Fibroblast of skin of left quadriceps (primary cell): ENCODE measurements around the gene MDH2.
"Not testable (repeated sequence)": the region's sequence is repeated elsewhere in the genome, so short reads cannot be mapped to it uniquely, and the experiment has no call there.

ENCODE experiments used
- DNase-seq, 2 experiments: peaks; one replicate each; pipeline ENCODE4 v3.0.0-alpha.2; 2013; ENCODE audit warnings: low read depth in 2 of 2

Gene MDH2, protein sequence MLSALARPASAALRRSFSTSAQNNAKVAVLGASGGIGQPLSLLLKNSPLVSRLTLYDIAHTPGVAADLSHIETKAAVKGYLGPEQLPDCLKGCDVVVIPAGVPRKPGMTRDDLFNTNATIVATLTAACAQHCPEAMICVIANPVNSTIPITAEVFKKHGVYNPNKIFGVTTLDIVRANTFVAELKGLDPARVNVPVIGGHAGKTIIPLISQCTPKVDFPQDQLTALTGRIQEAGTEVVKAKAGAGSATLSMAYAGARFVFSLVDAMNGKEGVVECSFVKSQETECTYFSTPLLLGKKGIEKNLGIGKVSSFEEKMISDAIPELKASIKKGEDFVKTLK

DNA sequence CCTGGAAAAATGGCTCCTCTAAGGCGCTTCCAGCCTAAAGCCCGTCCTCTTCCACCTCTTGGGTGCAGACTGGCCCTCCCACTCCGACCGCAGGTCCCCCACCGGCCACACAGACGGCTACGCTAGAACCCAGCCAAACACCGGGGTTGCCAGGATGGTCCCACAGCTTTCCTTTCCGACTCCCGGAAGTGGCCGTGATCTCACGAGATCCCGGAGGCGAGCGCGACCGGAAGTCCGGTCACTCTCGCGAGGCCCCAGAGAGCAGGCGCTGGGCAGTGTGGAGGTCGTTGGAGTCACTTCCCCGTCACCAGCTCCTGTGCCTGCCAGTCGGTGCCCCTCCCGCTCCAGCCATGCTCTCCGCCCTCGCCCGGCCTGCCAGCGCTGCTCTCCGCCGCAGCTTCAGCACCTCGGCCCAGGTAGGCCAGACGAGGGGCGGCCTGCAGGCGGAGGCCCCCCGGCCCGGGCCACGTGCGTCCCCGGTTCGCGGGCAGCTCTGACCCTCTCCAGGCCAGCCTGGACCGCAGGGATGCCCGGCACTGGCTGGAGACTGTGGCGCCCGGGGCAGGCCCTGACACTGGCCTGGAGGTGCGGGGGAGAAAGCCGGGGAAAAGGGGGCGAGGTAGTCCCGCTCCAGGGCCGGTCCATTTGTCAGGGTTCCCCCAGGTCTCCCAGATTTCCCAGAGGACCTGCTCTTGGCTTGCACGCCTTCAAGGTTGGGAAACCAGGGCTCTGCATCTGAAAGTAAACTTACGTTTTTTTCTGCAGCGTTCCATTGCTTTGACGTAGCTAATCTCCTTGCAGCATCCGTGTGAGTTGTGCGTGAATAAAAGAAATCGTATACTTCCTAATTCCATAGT lies at the start of gene MDH2, which contains the start of gene STYXL1:
MDH2 (plus strand) TSS at position 296 of the 857 bp plus-strand sequence; CDS start at position 351, 55 bp downstream.
STYXL1 (minus strand) TSS at position 190 of the 857 bp plus-strand sequence. CDS start 17,477 bp downstream, outside the sequence.
- DNase-seq = peak; percentile 77 to 81

DNA sequence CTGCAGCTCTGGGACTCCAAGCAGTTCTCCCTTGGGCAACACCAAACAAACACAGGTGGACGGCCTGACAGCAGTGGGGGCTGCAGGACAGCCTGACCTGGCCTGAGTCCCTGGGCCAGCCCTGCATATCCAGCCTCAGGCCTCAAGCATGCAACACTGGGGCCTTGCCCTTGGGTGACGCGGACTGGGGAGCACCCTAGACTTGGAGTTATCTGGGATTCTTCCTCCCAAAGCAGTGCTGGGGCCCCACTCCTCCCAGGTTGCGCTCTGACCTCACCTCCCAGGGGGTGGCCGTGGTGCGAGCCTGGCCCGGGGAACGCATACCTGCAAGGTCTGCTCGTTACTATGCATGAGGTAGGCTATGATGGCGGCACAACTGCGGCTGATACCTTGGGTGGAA lies 47.3 kb upstream of the MDH2 start:
- no peak for DNase-seq

DNA sequence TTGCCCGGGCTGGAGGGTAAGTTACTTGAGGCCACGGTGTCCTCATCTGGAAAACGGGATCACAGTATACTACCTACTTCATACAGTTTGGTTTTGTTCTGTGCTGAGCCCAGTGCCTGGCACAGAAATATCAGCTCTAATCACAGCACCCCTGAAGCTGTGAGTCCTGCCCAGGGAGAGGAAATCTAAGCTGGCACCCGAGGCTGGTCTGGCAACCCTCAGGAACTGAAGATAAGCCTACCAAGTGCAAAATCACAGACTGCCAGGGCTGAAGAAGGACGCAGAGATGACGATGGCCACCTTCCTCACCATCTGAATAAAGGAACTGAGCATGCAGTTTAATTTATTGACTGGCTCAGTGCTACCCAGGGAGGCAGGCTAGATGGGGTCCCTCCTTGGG lies 45.8 kb upstream of the MDH2 start:
- DNase-seq = no peak

DNA sequence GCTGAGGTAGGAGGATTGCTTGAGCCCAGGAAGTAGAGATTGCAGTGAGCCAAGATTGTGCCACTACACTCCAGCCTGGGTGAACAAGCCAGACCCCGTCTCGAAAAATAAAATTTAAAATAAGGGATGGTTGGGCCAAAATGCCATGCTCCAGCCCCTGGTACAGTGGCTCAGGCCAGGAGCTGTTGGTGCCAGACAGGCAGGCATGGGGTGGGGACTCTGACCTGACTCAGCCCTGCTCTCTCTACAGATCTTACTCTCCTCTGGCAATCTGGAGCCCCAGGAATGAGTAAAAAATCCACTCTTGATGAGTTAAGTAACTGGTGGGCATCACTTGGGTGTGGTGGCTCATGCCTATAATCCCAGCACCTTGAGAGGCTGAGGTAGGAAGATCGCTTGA lies 45.1 kb upstream of the MDH2 start:
- no peak for DNase-seq

DNA sequence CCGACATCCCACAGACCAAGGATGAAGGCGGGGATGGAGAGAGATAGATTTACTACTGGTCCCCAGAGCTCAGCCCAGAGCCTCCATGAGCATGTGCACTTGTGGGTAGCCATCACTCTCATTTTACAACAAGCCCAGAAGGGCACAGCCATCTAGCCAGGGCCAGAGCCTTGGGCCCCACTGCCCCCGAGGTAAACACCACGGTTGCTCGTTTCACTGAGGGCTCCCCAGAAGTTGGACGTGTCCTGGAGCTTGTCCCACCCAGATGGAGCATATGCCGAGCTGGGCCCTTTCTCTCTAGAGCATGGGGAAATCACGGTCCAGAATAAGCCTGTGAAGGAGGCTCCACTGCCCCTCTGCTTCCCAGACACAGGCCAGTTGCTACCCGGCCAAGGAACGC lies 44.6 kb upstream of the MDH2 start:
- DNase-seq = no peak

DNA sequence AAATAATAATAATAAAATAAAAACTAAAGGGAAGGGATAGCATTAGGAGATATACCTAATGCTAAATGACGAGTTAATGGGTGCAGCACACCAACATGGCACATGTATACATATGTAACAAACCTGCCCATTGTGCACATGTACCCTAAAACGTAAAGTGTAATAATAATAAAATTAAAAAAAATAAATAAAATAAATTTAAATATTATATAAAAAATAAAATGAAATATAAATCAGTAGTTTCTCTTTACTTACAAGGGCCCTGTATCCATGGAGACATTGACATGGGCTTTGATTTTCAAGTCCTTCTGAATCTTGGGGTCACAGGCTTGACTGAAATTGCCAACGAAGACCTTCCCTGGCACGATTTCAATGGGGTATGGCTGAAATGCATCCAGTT lies 42.9 kb upstream of the MDH2 start:
- not testable (repeated sequence) for DNase-seq

DNA sequence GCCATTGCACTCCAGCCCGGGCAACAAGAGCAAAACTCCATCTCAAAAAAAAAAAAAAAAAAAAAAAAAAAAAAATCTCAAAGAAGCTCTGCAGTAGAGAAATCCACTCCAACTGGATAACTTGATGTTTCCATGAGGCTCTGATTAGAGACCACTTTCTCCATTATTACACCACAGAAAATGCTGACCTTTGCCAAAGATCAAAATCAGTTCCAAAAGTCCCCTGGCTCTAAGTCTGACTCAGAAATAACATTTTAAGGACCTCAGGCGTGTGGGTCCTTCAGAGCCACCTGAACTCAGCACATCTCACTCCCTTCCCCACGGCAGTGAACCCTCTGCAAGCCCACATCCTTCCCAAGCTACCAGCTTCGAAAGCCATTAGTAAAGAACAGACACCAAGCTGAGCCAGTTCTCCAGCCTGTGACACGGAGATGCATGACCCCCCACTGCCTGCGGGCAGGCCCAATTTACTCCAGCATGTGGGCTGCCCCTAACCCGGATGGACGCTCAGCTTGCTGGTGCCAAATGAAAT lies 39.7 kb upstream of the MDH2 start:
- no peak for DNase-seq

DNA sequence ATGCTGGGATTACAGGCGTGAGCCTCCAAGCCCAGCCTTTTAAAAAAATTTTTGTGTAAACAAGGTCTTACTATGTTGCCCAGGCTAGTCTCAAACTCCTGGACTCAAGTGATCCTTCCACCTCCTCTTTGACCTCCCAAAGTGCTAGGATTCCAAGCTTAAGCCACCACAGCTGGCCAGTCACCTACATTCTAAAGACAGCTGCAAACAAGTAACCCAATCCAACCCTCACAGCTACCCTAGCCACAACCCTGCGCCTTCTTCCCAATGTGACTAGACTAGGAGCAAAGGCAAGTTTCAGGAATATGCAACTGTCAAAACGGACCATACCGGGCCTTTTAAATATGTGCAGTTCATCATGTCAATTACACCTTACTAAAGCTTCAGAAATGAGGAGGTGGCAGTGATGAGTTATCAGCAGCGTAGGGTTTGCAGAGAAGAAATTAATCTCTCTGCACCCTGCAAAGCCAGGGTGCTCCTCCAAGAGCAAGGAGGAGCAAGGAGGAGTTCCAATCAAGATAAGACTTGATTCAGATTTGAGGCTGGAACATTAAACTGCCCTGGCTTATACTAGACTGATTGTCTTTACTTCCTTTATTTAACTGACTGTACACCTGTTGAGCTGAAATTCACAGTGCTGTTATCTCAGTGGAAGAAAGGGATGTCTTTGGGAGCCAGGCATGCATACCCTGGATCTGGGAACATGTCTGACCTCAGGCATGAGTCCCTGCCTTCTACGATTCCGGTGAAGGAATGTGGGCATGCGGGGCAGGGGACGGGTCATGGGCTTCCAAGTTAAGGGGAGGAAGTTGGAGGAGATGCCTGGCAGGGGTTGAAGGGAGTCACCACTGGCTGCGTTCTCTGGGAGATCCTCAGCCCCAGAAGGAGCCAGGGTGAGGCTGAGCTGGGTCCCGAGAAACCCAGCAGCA lies 38.0 kb upstream of the MDH2 start:
- no peak for DNase-seq

DNA sequence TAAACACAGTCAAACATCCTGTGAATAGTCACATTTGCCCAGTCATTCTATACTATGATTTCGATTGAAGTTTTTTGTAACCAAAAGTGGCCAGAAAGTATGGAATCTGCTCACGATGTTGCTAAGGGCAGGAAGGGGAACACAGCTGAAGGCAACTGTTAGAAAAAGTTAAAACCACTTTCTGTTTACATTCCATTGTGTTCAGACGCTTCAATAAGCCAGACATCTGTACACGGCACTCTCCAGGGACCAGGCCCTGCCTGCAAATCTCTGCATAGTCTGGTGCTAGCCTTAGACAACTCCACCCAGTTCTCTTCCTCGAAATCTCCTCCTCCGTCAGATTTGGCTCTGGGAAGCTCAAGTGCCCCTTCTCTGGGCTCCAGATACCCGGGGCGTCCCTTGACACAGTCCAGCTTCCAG lies 36.5 kb upstream of the MDH2 start:
- peak; percentile 34 to 41 for DNase-seq

DNA sequence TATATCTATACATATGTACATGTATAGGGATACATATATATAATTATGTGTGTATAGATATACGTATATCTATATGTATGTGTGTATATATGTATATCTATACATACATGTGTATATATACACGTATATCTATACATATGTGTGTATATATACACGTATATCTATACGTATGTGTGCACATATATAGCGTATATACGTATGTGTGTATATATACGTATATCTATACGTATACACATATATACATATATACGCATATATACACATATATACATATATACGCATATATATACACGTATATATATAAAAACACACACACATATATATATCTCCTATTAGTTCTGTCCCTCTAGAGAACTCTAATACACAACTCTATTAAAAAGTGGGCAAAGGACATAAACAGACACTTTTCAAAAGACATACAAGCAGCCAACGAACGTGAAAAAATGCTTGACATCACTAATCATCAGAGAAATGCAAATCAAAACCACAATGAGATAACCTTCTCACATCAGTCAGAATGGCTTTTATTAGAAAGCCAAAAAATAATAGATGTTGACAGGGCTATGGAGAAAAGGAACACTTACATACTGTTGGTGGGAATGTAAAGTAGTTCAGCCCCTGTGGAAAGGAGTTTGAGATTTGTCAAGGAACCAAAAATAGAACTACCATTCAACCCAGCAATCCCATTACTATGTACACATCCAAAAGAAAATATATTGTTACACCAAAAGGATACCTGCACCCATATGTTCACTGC lies 31.5 kb upstream of the MDH2 start:
- DNase-seq = no peak

DNA sequence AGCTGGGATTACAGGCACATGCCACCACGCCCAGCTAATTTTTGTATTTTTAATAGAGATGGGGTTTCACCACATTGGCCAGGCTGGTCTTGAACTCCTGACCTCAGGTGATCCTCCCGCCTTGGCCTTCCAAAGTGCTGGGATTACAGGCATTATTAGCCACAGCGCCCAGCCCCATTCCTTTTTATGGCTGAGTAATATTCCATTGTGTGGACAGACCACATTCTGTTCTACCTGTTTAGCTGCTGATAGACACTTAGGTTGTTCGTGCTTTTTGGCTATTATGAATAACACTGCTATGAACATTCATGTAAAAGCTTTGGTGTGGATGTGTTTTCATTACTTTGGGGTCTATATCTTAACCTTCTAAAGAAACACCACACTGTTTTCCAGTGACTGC lies 29.4 kb upstream of the MDH2 start:
- not testable (repeated sequence) for DNase-seq

DNA sequence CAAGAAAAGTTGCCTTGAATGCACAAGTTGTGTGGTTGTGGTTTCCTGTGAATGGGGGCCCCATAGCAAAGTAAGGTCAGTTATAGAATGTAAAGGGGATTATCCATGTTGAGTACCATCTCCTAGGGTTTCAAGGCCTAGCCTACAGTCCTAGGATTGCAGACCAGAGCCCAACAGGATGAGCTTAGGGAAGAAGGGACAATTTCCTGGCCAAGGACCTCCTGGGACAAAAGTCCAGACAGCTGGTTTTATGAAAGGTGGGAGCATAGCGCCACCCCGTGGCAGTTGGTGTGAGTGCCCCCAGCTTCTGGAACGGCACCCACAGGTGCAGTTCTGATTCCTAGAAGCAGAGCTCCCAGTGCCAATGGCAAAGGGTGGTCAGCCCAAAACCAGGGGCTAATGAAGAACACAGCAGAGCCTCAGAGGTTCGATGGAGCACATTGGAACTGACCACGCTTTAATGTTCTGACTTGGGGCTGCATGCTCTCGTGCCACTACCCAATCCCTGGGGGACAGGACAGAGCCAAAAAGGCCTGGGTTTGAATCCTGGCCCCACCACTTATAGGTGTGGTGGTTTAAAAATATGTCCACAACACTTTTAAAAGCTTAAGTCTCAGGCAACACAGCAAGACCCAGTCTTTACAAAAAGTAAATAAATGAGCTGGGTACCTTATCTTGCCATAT lies 27.7 kb upstream of the MDH2 start:
- peak; percentile 6 to 16 for DNase-seq

DNA sequence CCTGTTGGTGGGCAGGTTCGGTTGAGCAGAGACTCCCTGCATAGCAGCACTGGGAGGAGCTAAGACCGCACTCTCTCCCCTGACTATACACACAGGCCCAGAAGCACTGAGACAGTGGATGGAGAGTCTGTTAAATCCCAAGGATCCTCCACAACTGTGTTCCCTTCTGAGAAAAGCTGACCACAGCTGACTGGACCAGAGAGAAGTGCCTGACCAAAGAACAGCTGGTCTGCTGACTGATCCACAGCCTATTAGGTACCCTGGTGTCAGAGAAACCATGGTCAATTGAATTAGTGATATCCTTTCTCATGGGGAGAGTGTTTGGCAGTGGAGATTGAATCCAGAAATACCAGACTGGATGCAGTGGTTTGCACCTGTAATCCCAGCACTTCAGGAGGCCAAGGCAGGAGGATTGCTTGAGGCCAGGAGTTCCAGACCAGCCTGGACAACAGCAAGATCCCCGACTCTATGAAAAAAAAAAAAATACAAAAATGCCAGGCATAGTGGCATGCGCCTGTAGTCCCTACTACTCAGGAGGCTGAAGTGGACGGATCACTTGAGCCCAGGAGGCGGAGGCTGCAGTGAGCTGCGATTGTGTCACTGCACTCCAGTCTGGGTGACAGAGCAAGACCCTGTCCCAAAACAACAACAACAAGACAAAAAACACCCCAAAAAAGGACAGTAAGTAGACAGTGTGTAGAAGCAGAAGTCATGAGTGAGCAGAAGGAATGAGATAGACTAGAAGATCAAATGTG lies 25.7 kb upstream of the MDH2 start:
- DNase-seq = no peak

DNA sequence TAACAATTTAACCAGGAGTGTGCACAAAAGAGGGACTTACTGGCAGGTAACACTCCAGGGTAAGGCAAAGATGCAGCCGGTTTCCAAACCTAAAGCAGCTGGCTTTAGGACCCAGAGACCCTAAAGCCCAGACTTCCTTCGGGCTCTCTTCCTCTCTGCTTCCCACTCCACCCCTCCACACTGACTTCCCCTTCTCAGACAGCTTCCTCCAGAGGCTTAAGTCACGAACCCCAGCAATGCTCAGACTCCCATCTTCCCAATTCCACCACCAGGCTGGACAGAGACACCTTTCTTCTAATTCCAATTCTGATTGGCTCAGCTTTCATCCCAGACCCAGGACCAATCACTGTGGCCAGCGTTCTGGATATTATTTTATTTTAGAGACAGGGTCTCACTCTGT lies 24.9 kb upstream of the MDH2 start:
- no peak for DNase-seq

DNA sequence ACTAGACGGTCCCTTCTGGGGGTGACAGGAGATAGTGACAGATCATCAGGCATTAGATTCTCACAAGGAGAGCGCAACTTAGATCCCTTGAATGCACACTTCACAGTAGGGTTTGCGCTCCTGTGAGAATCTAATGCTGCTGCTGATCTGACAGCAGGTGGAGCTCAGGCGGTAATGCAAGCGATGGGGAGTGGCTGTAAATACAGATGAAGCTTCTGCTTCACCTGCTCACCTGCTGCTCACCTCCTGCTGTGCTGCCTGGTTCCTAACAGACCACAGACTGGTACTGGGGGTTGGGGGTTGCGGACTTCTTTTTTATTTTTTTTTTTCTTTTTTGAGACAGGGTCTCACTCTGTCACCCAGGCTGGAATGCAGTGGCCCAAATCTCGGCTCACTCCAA lies 18.2 kb upstream of the MDH2 start:
- not testable (repeated sequence) for DNase-seq

DNA sequence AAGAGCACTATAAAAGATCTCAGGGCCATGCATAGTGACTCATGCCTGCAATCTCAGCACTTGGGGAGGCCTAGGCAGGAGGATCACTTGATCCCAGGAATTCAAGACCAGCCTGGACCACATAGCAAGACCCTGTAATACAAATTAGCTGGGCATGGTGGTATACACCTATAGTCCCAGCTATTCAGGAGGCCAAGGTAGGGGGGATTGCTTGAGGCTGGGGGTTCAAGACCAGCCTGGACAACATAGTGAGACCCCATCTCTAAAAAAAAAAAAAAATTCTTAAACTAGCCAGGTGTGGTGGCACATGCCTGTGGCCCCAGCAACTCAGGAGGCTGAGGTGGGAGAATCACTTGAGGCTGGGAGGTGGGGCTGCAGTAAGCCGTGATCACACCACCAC lies 15.9 kb upstream of the MDH2 start:
- DNase-seq = no peak

DNA sequence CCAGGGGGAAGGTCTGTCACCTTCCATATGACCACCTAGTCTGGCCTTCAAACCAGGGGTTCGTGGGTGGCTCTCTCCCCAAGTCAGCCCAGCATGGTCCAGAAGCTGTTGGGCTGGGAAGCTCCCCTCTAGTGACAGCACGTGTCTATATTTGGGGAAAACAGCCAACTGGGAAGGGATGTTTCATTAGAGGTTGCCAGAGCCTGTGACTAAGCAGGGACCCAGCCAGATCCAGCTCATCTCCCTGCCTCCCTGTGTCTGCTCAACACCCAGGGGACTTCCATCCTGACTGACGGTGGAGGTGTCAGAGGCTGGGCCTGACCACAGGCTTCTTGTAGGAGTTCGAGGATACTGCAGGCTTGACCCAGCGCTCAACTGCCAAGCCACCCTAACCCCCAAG lies 10.6 kb upstream of the MDH2 start:
- DNase-seq = peak in 1 of 2 experiments; percentile 24

DNA sequence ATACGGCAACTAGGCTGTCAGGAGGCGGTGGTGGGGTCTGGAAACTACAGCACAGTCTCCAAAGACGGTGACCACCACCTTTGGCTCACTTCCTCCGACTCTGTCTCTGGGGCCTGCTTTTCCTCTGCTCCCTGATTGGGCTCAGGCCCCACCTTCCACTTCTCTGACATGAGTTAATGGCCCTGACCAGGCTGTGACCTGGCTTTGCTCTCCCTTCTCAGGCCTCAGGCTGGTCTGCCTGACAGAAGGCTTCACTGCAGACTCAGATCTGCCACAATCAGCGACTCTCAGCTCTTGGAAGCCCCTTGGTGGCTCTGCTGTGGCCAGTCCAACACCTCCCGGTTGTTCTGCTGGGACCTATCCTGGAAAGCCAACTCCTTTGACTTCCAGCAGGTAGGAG lies 7.8 kb upstream of the MDH2 start:
- DNase-seq = no peak

DNA sequence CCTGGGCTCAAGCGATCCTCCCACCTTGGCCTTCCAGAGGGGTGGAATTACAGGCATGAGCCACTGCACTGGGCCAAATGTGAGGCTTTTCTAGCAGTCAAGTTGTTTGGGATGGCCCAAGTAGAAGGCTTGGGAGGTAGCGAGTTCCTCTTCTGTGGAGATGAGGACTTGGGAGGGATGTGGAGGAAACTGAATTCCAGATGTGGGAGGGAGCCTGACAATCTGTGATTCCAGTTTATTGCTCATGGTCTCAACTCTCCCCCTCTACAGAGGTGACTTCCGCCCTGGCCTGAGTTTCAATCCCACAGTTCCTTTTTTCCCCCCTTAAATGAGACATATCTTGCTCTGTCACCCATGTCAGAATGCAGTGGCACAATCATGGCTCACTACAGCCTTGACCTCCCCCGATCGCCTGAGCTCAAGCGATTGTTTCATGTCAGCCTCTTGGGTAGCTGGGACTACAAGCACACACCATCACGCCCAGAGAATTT lies 3.5 kb upstream of the MDH2 start:
- no peak for DNase-seq
